SKM-1 (cell line): ENCODE measurements around the gene EPSTI1.
"Not testable (repeated sequence)": the region's sequence is repeated elsewhere in the genome, so short reads cannot be mapped to it uniquely, and the experiment has no call there.

ENCODE experiments used
- DNase-seq: peaks from one replicate; lab custom pipeline; 2025; ENCODE audit not compliant: unreplicated experiment; lab: John Stamatoyannopoulos, UW

The EPSTI1 gene, protein sequence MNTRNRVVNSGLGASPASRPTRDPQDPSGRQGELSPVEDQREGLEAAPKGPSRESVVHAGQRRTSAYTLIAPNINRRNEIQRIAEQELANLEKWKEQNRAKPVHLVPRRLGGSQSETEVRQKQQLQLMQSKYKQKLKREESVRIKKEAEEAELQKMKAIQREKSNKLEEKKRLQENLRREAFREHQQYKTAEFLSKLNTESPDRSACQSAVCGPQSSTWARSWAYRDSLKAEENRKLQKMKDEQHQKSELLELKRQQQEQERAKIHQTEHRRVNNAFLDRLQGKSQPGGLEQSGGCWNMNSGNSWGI

DNA sequence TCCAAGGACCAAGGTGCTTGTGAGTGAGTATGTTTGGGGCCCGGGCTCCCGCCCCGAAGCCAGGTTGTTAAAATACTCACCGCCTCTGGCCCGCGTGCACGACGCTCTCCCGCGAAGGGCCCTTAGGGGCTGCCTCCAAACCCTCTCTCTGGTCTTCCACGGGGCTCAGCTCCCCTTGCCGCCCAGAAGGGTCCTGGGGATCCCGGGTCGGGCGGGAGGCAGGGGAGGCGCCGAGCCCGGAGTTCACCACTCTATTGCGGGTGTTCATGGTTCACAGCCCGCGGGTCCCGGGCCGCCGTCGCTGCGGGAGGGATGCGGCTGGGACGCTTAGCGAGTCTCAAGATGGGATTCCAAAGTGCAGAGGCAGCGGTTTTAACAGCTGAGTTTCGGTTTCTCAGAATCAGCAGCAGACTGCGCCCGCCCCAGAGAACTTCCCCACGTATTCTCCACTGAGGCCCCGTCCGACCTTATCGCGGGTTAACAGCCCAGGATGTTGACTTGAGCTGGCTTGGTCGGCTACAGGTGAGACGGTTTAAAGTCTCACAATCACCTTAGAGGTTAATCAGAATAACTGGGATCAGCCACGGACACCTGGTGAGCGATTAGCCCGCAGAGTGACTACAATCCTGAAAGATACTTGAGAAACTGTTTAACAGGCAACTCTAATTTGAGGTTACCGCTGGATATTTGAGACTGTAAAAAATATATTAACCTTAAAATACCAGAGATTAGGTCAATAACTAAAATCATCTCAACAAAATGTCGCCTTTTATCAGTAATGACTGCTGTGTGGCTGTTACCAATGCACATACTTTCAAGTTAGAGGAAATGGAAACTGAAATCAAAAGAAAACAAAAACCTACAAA is at the start of gene EPSTI1:
TSS of gene EPSTI1 (minus strand) at position 344 of the 866 bp plus-strand sequence. CDS start at position 268, 76 bp downstream.
- no peak for DNase-seq

DNA sequence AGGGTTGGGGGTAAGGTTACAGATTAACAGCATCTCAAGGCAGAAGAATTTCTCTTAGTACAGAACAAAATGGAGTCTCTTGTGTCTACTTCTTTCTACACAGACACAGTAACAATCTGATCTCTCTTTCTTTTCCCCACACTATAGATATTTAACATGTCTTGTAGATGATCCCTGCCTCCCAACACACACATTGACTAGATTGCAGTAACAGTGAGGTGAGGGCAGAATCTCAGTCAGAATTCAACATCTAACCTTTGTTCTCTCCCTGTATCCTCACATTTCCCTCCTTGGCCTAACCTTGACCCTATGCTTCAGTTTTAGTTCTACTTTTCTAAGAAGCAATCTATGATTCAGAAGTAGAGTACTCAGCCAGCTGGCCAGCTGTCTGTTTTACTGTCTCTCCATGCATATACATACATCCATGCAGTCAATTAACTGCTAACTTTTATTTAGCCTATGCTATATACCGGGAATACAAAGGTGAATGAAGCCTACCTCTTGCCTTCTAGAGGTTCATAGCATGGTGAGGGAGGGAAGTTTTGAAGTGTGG is 49.4 kb upstream of the EPSTI1 start:
- no peak for DNase-seq

DNA sequence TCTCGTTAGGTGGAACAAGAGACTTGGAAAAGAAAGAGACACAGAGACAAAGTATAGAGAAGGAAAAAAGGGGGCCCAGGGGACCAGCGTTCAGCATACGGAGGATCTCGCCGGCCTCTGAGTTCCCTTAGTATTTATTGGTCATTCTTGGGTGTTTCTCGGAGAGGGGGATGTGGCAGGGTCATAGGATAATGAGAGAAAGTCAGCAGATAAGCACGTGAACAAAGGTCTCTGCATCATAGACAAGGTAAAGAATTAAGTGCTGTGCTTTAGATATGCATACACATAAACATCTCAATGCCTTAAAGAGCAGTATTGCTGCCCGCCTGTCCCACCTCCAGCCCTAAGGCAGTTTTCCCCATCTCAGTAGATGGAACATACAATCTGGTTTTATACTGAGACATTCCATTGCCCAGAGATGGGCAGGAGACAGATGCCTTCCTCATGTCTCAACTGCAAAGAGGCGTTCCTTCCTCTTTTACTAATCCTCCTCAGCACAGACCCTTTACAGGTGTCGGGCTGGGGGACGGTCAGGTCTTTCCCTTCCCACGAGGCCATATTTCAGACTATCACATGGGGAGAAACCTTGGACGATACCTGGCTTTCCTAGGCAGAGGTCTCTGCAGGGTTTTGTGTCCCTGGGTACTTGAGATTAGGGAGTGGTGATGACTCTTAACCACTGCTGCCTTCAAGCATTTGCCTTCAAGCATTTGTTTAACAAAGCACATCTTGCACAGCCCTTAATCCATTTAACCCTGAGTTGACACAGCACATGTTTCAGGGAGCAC is 48.7 kb upstream of the EPSTI1 start:
- DNase-seq = not testable (repeated sequence)

DNA sequence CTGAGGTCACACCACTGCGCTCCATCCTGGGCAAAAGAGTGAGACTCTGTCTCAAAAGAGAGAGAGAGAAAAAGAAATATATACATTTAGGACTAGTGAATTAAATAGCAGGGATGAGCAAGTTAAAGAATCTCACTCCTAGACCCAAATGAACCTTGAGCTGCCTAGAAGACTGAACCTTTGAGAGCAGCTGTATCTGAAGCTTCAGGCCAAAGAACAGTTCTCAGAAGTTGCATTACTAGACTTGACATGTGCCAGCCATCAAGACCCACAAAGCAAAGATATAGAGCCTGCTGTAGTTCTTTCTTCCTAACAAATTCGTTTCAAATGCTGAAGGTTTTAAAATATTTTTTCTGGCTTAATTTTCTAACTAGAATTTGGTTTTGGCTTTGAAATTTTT is 47.9 kb upstream of the EPSTI1 start:
- DNase-seq = no peak

DNA sequence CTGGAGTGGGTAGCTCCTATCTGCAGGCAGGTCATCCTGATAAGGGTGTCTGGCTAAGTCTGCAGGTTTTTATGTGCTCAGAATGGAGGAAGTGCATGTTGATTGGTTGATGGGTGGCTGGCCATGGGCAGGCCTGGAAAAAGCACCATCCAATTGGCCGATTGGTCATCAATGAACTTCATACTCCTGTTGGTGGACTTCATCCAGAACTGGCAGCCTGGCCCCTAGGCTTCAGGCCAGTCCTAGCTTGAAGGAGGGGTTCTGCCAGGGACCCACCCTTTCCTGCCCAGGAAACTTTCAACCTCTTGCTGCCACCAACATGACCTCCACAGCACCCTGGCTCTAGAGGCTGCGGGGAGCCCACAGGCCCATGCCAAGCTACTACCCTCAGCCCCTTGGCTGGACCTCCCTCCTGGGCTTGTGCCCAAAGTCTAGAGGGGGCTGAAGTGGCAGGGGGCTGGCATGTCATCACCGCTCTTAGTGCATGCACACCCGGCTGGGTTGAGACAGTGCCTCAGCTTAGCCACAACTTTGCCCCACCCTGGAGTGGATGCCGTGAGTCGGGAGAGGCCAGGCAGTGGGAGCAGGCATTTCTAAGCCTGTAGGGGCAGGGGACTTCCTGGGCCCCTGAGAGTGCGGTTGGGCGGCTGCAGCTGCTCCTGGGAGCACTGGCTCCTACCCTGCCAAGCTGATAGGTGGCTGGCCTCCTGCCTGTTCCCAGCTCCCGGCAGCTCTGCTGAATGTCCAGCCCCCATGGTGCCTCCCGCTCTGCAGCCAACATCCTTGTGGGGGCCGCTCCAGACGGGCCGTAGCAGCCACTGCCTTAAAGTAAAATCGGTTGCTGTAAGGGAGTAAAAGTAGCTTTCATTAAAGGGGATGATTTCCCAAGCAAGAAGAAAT is 44.6 kb upstream of the EPSTI1 start:
- DNase-seq = no peak

DNA sequence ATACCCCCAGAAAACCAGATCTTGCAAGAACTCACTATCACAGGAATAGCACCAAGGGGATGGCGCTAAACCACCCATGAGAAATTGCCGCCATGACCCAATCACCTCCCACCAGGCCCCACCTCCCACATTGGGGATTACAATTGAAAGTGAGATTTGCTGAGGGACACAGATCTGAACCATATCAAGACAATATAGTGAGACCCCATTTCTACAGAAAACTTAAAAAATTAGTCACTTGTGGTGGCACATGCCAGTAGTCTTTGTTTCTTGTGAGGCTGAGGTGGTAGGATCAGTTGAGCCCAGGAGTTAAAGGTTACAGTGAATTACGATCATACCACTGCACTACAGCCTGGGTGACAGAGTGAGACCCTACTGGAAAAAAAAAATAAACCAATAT is 41.0 kb upstream of the EPSTI1 start:
- no peak for DNase-seq

DNA sequence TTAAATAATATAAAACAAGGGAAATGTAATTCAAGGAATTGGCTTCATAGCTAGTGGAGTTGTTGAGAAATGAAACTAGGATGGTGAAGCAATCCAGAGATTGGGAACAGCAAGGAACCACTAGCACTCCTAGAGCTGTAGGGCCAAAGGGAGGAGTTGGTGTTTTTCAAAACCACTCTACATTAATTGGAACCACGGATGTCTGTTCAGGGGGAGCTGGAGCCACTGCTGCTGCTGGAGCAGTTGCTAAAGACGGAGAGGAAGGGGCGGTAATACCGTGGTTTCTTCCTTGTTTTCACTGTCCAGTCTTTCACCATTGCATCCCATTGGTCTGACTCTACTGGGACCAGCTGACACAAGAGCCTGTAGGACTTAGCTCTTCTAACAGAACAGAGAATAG is 39.8 kb upstream of the EPSTI1 start:
- no peak for DNase-seq

DNA sequence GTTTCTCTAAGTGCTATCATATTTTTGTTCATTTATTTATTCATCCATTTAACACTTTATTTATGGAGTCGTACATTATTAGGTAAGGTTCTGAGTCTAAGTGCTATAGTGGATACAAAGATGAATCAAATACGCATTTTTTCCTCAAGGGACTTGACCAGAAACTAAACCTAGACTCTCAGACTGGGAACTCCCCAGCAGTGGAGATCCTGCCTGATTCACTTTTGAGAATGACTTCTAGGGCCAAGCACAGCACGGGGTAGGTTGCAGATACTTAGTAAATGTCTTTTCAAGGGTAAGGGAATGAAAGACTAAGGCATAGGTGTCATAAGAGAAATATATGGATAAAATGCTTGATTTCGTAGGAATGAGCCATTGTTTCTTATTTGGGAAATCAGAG is 38.5 kb upstream of the EPSTI1 start:
- DNase-seq = no peak

DNA sequence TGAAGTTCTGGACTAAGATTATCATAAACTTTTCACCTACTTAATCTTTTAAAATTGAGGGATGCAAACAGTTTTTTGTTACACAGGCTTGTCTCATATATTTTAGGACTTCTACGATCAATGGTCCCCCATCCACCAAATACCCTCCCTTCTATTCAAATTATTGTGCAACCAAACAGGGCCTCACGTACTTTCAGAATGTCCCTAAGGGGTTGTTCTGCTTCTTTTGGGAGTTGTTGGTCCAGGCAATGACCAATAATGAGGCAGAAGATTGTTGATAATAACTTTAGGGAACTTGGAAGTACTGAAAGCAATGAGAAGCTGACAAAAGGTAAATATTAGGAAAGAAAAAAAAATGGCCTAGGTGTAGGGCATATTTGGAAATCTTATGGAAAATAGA is 34.2 kb upstream of the EPSTI1 start:
- no peak for DNase-seq

DNA sequence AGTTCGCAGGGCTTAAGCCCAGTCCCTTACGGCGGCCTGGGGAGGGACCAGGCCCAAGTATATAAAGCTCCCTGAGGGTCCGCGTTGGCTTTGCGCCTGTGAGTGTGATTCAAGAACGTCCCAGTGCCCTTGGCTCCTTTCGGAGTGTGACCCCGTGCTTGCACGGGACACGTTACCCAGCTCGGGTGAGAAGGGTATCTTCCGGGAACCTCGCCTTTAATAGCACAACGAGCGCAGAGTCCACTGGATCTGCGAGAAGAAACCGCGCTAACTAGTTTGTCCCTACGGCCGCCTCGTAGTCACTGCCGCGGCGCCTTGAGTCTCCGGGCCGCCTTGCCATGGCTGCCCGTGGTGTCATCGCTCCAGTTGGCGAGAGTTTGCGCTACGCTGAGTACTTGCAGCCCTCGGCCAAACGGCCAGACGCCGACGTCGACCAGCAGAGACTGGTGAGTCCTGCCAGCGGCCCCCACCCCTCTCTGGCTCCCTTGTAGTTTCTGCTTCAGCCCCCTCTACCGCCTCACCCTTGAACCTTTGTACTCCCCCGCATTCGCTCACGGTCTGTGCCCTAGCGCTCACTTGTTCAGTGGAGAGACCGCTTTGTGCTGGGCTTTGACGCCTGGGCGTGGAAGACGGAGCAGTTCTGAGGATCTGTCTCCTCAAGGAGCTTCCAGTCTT is 31.4 kb upstream of the EPSTI1 start, which contains the start of gene DNAJC15:
TSS of gene DNAJC15 (plus strand) at position 298 of the 675 bp plus-strand sequence. CDS start at position 339, 41 bp downstream.
- no peak for DNase-seq

DNA sequence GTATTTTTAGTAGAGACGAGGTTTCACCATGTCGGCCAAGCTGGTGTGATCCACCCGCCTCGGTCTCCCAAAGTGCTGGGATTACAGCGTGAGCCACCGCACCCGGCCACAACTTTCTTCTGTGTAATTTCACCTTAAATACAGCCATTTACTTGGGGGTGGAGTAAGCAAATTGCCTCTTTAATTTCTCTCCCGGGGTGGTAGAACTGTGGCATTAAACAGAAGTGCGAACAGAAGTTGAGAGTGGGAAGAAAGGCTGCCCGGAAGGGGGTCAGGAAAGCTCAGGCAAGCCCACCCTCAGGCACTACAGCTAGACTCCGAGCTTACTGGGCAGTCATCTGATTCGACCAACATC is 30.9 kb upstream of the EPSTI1 start:
- no peak for DNase-seq

DNA sequence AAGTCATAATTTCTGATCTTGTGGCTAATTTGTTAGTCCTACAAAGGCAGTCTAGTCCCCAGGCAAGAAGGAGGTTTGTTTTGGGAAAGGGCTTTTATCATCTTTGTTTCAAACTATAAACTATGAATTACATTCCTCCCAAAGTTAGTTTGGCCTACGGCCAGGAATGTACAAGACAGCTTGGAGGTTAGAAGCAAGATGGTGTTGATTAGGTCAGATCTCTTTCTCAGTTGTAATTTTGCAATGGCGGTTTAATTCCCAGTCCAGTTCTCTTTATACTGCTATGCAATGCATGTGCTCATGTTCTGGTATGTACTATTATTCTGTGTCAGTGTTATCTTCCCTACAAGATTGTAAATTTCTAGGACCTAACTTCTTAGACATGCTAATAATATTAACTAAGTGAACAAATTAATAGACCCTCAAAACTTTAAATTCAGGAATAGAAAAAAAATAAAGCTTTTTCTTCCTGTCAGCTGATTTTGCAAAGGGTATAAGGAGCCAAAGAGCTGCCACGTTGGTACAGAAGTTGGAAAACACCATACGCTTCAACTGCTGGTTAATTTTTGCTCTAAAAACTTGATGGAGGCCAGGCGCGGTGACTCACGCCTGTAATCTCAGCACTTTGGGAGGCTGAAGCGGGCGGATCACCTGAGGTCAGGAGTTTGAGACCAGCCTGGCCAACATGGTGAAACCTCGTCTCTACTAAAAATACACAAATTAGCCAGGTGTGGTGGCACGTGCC is 30.1 kb upstream of the EPSTI1 start:
- DNase-seq = no peak

DNA sequence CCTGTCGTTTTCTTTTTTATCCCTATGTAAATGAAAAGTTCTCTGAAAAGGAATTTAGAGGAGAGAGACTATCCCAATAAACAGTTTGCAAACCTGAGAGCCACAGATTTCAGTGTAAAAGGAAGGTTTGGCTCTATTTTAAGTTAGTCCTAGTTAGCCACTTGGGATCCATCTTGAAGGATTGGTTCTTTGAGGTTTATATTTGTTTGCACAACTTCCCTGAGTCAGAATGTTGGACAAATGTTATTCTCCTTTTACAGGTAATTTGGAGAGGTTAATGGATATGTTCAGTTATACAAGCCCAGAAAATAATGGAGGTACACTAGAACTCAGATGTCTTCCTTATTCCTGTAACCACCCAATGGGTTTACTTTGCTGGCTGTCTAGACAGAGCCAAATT is 28.8 kb upstream of the EPSTI1 start:
- DNase-seq = no peak

DNA sequence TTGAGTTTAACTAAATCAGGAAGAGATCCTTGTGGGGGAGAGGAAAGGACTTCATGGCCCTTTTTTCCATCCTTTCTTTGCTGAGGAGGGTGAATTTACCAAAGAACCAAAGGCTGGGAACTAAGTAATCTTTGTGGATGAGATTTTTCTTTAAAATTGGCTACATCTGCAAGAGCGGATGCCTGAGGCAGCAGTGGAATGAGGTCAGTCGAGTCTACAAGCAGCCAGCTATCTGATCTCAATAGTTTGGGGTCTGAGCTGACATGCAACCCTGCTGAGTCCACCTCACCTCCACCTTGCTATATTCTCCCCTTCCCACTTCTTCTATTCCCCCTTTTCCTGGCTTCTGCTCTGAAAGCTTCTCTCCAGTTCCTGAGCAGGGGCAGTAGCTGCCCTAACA is 27.8 kb upstream of the EPSTI1 start:
- DNase-seq = no peak

DNA sequence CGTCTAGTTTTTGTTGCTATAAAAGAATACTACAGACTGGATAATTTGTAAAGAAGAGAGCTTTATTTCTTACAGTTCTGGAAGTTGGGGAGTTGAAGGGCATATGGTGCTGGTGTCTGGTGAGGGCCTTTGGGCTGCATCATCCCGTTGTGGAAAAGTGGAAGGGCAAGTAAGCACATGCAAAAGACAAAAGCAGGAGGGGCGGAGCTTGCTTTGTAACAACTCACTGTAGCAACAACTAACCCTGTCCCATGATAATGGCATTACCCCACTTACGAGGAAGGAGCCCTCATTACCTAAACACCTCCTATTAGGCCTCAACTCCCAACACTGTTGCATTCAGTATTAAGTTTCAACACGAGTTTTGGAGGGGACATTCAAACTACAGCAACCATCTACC is 24.2 kb upstream of the EPSTI1 start:
- DNase-seq = no peak

DNA sequence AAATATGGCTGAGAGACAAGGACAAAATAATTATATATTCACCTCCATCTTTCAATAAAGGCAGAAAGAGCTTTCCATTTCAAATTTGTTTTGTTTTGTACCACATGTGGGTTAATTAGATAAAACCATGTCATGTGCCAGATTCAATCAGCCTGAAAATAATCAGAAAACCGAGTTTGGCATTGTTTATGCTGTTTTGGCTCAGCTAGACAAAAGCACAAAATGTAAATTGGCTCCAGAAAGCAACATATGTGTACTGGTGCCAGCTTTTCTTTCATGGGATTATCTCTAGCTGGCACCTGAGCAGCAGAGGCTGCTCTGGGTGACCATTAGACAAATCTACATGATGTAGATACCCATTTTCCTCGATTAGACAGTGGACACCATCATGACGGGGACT is 22.1 kb upstream of the EPSTI1 start:
- DNase-seq = no peak

DNA sequence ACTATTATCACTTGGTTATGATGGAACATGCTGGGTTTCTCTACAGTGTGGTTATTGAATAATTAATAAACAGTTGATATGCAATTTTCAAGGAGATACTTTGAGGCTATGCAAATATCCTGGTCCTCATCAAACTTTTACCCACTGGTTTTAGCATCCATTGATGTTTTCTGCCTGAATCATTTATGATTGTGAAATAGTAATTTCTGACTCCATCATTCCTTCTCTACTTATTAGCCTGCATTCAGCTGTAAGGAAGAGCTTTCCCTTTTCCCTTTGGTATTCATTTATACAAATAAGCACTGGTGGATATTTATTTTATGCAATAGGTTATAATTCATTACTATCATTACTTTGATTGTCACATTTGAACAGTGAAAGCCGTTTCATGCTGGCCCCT is 17.5 kb upstream of the EPSTI1 start:
- no peak for DNase-seq

DNA sequence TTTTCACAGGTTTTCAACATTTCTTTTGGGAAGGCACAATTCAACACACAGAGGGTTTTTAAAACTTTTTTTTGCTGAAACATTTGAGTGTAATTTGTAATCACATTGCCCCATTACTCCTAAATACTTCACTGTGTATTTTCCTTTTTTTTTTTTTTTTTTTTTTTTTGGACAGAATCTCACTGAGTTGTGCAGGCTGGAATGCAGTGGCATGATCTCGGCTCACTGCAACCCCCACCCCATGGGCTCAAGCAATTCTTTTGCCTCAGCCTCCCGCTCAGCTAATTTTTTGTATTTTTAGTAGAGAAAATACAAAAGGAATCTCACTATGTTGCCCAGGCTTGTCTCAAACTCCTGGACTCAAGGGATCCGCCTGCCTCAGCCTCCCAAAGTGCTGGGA is 16.6 kb upstream of the EPSTI1 start:
- no peak for DNase-seq
